ENCODE measurements around the gene TUBB1. TPM values are rescaled to one million over a fixed set of nuclear protein-coding genes. Genes with fewer than 3 reads are reported as not detected.

The TUBB1 gene
- total and polyA plus RNA-seq, 2 of the 13 experiments (the other 11 are each of a cell fraction or from before 2014, with no cell fraction given) = 0.11 to 57.6 TPM

DNA sequence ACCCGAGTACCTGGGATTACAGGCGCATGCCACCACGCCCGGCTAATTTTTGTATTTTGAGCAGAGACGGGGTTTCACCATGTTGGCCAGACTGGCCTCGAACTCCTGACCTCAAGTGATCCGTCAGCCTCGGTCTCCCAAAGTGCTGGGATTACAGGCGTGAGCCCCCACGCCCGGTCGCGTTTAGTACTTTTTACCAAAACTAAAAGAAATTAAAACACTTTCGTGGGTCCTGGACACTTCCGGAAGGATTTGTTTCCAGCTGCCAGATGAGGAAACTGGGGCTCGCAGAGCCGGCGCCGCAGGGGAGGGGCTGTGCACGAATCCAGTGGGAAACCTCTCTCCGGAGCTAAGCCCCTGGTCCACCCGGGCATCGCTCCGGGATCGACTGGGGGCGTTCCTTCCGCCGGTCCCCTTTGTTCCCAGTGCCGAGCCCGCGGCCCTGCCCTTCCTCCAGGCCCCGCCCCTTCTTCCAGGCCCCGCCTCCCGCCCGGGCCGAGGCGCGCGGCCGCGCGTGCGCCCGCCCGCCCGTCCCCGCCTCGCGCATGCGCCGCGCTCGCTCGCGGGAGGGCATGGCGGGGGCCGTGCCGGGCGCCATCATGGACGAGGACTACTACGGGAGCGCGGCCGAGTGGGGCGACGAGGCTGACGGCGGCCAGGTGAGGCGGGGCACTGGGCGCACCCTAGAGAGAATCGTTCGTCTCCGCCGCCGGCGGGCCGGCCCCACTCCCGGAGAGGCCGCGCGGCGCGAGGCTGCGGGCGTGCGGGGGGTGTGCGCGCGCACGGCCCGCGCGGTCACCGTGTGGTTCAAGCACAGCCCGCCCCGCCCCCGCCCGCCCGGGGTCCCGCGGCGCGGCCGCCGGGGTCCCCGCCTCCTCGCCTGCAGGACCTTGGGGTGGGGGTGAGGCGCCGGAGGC is 38.3 kb upstream of the TUBB1 start, which contains the start of gene NELFCD (continued):
- no peak for TF ChIP-seq FOXP1 (IDR thresholded peaks at IDR 0.05)
- TF ChIP-seq FOXP1 (CRISPR knock-in tag; IDR thresholded peaks at IDR 0.05) = no peak
- TF ChIP-seq, protein P1, sequence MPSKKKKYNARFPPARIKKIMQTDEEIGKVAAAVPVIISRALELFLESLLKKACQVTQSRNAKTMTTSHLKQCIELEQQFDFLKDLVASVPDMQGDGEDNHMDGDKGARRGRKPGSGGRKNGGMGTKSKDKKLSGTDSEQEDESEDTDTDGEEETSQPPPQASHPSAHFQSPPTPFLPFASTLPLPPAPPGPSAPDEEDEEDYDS (CRISPR knock-in tag; IDR thresholded peaks at IDR 0.05) = peak; percentile 90
- no peak for TF ChIP-seq TBX3 (IDR thresholded peaks at IDR 0.05; ENCODE audit: borderline replicate concordance)
- TF ChIP-seq, protein P2, sequence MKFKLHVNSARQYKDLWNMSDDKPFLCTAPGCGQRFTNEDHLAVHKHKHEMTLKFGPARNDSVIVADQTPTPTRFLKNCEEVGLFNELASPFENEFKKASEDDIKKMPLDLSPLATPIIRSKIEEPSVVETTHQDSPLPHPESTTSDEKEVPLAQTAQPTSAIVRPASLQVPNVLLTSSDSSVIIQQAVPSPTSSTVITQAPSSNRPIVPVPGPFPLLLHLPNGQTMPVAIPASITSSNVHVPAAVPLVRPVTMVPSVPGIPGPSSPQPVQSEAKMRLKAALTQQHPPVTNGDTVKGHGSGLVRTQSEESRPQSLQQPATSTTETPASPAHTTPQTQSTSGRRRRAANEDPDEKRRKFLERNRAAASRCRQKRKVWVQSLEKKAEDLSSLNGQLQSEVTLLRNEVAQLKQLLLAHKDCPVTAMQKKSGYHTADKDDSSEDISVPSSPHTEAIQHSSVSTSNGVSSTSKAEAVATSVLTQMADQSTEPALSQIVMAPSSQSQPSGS (CRISPR knock-in tag; IDR thresholded peaks at IDR 0.05) = peak; percentile 54; the same call in 1 of the 2 replicates
- no peak for TF ChIP-seq ZNF839 (CRISPR knock-in tag; IDR thresholded peaks at IDR 0.05; ENCODE audit: borderline replicate concordance)
- TF ChIP-seq ZNF354B (CRISPR knock-in tag; IDR thresholded peaks at IDR 0.05) = 0 out of 2 replicates have a peak, but pooled peaks have one; percentile 14
- TF ChIP-seq ZNF430 (CRISPR knock-in tag; IDR thresholded peaks at IDR 0.05) = peak; percentile 78
- TF ChIP-seq, protein P3, sequence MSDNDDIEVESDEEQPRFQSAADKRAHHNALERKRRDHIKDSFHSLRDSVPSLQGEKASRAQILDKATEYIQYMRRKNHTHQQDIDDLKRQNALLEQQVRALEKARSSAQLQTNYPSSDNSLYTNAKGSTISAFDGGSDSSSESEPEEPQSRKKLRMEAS (IDR thresholded peaks at IDR 0.05) = peak; percentile 83
- TF ChIP-seq, protein P4, sequence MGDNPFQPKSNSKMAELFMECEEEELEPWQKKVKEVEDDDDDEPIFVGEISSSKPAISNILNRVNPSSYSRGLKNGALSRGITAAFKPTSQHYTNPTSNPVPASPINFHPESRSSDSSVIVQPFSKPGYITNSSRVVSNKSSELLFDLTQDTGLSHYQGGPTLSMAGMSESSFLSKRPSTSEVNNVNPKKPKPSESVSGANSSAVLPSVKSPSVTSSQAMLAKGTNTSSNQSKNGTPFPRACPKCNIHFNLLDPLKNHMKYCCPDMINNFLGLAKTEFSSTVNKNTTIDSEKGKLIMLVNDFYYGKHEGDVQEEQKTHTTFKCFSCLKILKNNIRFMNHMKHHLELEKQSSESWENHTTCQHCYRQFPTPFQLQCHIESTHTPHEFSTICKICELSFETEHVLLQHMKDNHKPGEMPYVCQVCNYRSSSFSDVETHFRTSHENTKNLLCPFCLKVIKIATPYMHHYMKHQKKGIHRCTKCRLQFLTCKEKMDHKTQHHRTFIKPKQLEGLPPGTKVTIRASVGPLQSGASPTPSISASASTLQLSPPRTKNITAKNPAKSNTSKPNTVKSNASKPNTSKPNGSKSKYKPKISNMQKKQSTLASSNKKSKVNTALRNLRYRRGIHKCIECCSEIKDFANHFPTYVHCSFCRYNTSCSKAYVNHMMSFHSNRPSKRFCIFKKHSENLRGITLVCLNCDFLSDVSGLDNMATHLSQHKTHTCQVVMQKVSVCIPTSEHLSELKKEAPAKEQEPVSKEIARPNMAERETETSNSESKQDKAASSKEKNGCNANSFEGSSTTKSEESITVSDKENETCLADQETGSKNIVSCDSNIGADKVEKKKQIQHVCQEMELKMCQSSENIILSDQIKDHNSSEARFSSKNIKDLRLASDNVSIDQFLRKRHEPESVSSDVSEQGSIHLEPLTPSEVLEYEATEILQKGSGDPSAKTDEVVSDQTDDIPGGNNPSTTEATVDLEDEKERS (CRISPR knock-in tag; IDR thresholded peaks at IDR 0.05) = peak; percentile 97
- TF ChIP-seq CCDC6 (CRISPR knock-in tag; IDR thresholded peaks at IDR 0.05) = peak; percentile 72; the same call in 1 of the 2 replicates
- TF ChIP-seq MATR3 (CRISPR knock-in tag; IDR thresholded peaks at IDR 0.05) = no peak
- no peak for TF ChIP-seq ARHGAP35 (CRISPR knock-in tag; IDR thresholded peaks at IDR 0.05; ENCODE audit: borderline replicate concordance)
- TF ChIP-seq FIP1L1 (IDR thresholded peaks at IDR 0.05; ENCODE audit: borderline replicate concordance, insufficient read depth, low read depth, low read length) = no peak
- TF ChIP-seq RNF2 (conservative IDR thresholded peaks at IDR 0.05; ENCODE audit: low read depth) = no peak; the same call in 1 of the 2 replicates
- TF ChIP-seq, protein P5, sequence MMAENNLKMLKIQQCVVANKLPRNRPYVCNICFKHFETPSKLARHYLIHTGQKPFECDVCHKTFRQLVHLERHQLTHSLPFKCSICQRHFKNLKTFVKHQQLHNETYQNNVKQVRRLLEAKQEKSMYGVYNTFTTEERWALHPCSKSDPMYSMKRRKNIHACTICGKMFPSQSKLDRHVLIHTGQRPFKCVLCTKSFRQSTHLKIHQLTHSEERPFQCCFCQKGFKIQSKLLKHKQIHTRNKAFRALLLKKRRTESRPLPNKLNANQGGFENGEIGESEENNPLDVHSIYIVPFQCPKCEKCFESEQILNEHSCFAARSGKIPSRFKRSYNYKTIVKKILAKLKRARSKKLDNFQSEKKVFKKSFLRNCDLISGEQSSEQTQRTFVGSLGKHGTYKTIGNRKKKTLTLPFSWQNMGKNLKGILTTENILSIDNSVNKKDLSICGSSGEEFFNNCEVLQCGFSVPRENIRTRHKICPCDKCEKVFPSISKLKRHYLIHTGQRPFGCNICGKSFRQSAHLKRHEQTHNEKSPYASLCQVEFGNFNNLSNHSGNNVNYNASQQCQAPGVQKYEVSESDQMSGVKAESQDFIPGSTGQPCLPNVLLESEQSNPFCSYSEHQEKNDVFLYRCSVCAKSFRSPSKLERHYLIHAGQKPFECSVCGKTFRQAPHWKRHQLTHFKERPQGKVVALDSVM (CRISPR knock-in tag; IDR thresholded peaks at IDR 0.05) = no peak
- no peak; the same call in 1 of the 2 replicates for TF ChIP-seq ZFP82 (CRISPR knock-in tag; IDR thresholded peaks at IDR 0.05; ENCODE audit: borderline replicate concordance)
- no peak for TF ChIP-seq ZBTB42 (CRISPR knock-in tag; IDR thresholded peaks at IDR 0.05)
- no peak for TF ChIP-seq ZNF10 (CRISPR knock-in tag; IDR thresholded peaks at IDR 0.05; ENCODE audit: borderline replicate concordance, low read depth)
- TF ChIP-seq TOPORS (CRISPR knock-in tag; IDR thresholded peaks at IDR 0.05) = 0 out of 2 replicates have a peak, but pooled peaks have one; percentile 57
- TF ChIP-seq SAFB2 (CRISPR knock-in tag; IDR thresholded peaks at IDR 0.05; ENCODE audit: borderline replicate concordance, low read depth) = 0 out of 2 replicates have a peak, but pooled peaks have one; percentile 47
